Spleen (tissue), 11 donors: ENCODE measurements around the gene HLA-B. TPM values are rescaled to one million over a fixed set of nuclear protein-coding genes. Genes with fewer than 3 reads are reported as not detected.

Source experiments
- DNase-seq: peaks from one replicate; pipeline ENCODE4 v3.0.0-alpha.2; 2020
- H3K27ac ChIP-seq, 8 donors: fragments of 200-600 bp; sonication (generic) in 7 of 8; 1 replicate in 4 of 8; 2 replicates in 4 of 8; pipeline versions ENCODE4 v1.5.0 to v1.8.0; 2016 to 2021; ENCODE audit warnings: inconsistent platforms in 4 of 8, mild to moderate bottlenecking in 4 of 8, moderate library complexity in 1 of 8
- H3K27me3 ChIP-seq, 7 donors: fragments of 200-600 bp; sonication (generic) in 6 of 7; replicated peaks in 1 of 7; 1 replicate in 4 of 7; 2 replicates in 3 of 7; pipeline versions ENCODE4 v1.5.0 to v1.8.0; 2016 to 2021; ENCODE audit warnings: inconsistent platforms in 3 of 7, mild to moderate bottlenecking in 1 of 7
- H3K36me3 ChIP-seq, 6 donors: fragments of 200-600 bp; sonication (generic) in 5 of 6; 1 replicate in 4 of 6; 2 replicates in 2 of 6; pipeline versions ENCODE4 v1.5.0 to v1.8.0; 2016 to 2021; ENCODE audit warnings: inconsistent platforms in 2 of 6
- H3K4me1 ChIP-seq, 6 donors: fragments of 200-600 bp; sonication (generic) in 5 of 6; 1 replicate in 3 of 6; 2 replicates in 3 of 6; pipeline versions ENCODE4 v1.5.0 to v1.8.0; 2016 to 2021; ENCODE audit warnings: inconsistent platforms in 3 of 6
- H3K4me3 ChIP-seq, 8 donors: fragments of 200-600 bp; sonication (generic) in 7 of 8; 1 replicate in 4 of 8; 2 replicates in 4 of 8; pipeline versions ENCODE4 v1.5.0 to v1.8.0; 2016 to 2021; ENCODE audit warnings: inconsistent platforms in 4 of 8, mild to moderate bottlenecking in 4 of 8, moderate library complexity in 2 of 8
- H3K9me3 ChIP-seq, 8 donors: fragments of 200-600 bp; sonication (generic) in 7 of 8; 1 replicate in 4 of 8; 2 replicates in 4 of 8; pipeline versions ENCODE4 v1.5.0 to v1.8.0; 2016 to 2021; ENCODE audit warnings: inconsistent platforms in 4 of 8
- POLR2A ChIP-seq, 3 donors: fragments of 450-650 bp; IDR thresholded peaks; one replicate each; pipeline ENCODE4 v1.5.1; 2017; ENCODE audit warnings: antibody characterized with exemption in 3 of 3, mild to moderate bottlenecking in 1 of 3
- POLR2AphosphoS5 ChIP-seq, 3 donors: sonication (generic); formaldehyde crosslinking; IDR thresholded peaks; one replicate each; pipeline ENCODE4 v1.5.1; 2017; ENCODE audit warnings: antibody characterized with exemption in 3 of 3
- WGBS, 5 donors: extraction: QIAGEN DNeasy Blood & Tissue Kit in 3 of 5; methylation state at CpG; one replicate each; pipeline versions ENCODE4 v1.1.5 to v1.1.7; 2013 to 2018; 5-methylcytosine and 5-hydroxymethylcytosine counted together
- intact Hi-C: fragments of 100-400 bp; cut with DNase I; formaldehyde crosslinking; loops from one replicate; pipeline ENCODE4 v1.15.0; 2023; ENCODE audit warnings: low total_unique reads
- polyA plus RNA-seq, 3 donors: library from polyadenylated mRNA; stranded (reverse); fragments of 200-250 nt; gene quantifications; one replicate each; pipeline ENCODE4 v1.2.1, GENCODE V29; 2013
- total RNA-seq, 7 donors: library from RNA; depleted of rRNA in 3 of 7; stranded (reverse); fragments of >200 nt in 3 of 7; fragmentation: NEBNext Ultra II Directional in 4 of 7; extraction: Animal tissue kit (Norgen Biotek cat#: 25700) in 4 of 7; gene quantifications; one replicate each; pipeline versions ENCODE4 v1.1.0 to v1.2.1, GENCODE V29; 2016 to 2021
- TF ChIP-seq, protein P1 (sequence below), 11 experiments: fragments of 200-600 bp in 7 of 11; fragments of 450-650 bp in 4 of 11; sonication (generic) in 4 of 11; IDR thresholded peaks in 8 of 11; conservative IDR thresholded peaks in 3 of 11; 1 replicate in 7 of 11; 2 replicates in 4 of 11; pipeline versions ENCODE4 v1.4.0 to v1.8.0; 2016 to 2021; ENCODE audit warnings: antibody characterized with exemption in 11 of 11, inconsistent platforms in 4 of 11, mild to moderate bottlenecking in 1 of 11
- donor health status: healthy with polysubstance abuse.
- donor health status: DM: no; HTN: no; CAD: no; lungs with moderate emphysema.
- donor health status: DM: no; HTN: no; CAD: no.
- donor health status: Bipolar disorder and iron deficiency.
- donor health status: healthy.
- donor health status: DM: no; HTN: no; CAD: no.
- donor health status: DM: yes; HTN: yes; CAD: no.

The HLA-B gene
- total and polyA plus RNA-seq, 10 donors: 2,503 to 5,675 (median 4,667) TPM

DNA sequence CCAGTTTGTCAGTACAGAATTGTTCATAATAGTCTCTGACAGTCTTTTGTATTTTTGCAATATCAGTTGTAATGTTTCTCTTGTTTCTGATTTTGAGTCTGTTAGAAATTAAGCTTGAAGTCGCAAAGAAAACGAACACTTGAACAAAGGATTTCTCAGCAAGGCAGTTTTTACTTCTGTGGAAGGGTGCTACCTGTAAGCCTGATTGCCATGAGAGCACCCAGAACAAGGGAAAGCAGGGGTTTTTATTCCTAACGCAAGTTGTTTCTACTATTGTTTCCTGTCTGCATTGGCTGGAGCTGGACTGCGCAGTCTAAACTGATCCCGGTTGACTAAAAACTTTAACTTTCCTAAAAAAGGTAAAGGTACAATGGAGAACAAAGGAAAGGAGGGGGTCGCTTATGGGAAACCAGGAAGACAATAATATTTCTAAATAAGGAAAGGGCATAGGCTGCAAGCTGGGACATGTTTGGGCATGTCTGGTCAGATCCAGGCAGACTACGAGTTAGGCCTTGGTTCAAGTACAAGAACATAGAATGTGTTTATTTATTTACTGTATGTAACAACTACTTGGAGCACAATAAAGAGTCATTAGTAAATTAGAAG, 28.5 kb downstream of the HLA-B start:
- TF ChIP-seq POLR2AphosphoS5 (IDR thresholded peaks at IDR 0.05): no peak
- TF ChIP-seq, protein P1, sequence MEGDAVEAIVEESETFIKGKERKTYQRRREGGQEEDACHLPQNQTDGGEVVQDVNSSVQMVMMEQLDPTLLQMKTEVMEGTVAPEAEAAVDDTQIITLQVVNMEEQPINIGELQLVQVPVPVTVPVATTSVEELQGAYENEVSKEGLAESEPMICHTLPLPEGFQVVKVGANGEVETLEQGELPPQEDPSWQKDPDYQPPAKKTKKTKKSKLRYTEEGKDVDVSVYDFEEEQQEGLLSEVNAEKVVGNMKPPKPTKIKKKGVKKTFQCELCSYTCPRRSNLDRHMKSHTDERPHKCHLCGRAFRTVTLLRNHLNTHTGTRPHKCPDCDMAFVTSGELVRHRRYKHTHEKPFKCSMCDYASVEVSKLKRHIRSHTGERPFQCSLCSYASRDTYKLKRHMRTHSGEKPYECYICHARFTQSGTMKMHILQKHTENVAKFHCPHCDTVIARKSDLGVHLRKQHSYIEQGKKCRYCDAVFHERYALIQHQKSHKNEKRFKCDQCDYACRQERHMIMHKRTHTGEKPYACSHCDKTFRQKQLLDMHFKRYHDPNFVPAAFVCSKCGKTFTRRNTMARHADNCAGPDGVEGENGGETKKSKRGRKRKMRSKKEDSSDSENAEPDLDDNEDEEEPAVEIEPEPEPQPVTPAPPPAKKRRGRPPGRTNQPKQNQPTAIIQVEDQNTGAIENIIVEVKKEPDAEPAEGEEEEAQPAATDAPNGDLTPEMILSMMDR (IDR thresholded peaks at IDR 0.05 in 8 of 11, conservative IDR thresholded peaks at IDR 0.05 in 3 of 11): no peak
- no peak for TF ChIP-seq POLR2A (IDR thresholded peaks at IDR 0.05)
- WGBS, 5 donors: 30 to 89% (median 56%) methylated on average over 6 to 7 of the region's 7 CpGs
- intact Hi-C loops: no loop called here

DNA sequence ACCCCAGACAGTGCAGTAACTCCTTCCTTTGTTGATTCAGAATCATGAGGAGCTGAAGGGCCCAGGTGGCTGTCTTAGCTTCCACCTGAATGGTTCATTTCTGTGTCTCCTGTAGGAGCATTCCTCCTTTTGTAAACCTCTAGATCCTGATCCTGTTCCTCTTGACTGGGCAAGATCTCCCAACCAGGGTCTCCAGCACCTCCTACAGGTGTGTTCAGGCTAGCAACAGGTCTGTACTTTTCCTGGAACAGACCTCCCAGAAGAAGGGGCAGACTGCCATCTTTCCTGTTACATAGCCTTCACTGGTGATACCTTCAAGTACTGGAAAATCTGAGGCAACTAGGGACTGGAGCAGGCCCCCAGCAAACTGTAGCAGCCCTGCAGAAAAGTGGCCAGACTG, 35.2 kb downstream of the HLA-B start:
- Histone ChIP-seq H3K4me3 (no peak overlapping the region), H3K27me3 (no peaks in the 10 kb centered on the region), H3K36me3 (no peaks in the 10 kb centered on the region), H3K4me1 (no peaks in the 10 kb centered on the region), H3K9me3 (no peaks in the 10 kb centered on the region), H3K27ac (no peak overlapping the region)
- TF ChIP-seq POLR2A (IDR thresholded peaks at IDR 0.05) (no peak), POLR2AphosphoS5 (IDR thresholded peaks at IDR 0.05) (no peak)
- TF ChIP-seq, protein P1 (IDR thresholded peaks at IDR 0.05 in 8 of 11, conservative IDR thresholded peaks at IDR 0.05 in 3 of 11): no peak
- no peak for DNase-seq
- intact Hi-C loops: no loop called here

More for the DNA sequence above, 28.5 kb downstream of the HLA-B start:
- Histone ChIP-seq H3K27ac (no peak overlapping the region), H3K9me3 (peaks cover 0 to 21% (median 4%) of the 10 kb centered on the region in 8 donors), H3K27me3 (no peaks in the 10 kb centered on the region), H3K4me1 (no peaks in the 10 kb centered on the region), H3K36me3 (no peaks in the 10 kb centered on the region), H3K4me3 (no peak overlapping the region)
- no peak for DNase-seq

DNA sequence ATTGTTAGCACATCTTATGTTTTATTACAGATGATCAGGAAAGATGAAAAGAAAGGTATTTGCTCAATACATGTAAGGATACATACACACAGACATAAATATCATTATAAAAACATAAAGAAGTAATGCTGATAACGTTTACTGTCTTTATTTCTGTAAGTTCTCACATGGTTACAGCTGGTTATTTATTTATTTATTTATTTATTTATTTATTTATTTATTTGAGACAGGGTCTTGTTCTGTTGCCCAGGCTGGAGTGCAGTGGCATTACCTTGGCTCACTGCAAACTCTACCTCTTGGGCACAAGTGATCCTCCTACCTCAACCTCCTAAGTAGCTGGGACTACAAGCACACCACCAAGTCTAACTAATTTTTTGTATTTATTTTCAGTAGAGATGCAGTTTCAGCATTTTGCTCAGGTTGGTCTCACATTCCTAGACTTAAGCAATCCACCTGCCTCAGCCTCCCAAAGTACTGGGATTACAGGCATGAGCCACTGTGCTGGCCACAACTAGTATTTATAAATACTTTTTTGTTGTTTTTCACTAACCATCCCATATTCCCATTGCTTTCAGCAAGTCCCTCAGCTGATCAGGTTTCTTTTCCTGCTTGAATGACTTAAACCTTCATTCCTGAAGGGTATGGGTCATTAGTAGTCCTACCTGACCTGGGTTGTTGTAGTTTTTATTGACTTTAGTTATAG, 35.8 kb downstream of the HLA-B start:
- intact Hi-C loops: no loop called here
- WGBS, 5 donors: 0 to 57% (median 43%) methylated on average over 1 of the region's 1 CpG
- TF ChIP-seq POLR2A (IDR thresholded peaks at IDR 0.05) (no peak), POLR2AphosphoS5 (IDR thresholded peaks at IDR 0.05) (no peak)
- TF ChIP-seq, protein P1 (IDR thresholded peaks at IDR 0.05 in 8 of 11, conservative IDR thresholded peaks at IDR 0.05 in 3 of 11): no peak

DNA sequence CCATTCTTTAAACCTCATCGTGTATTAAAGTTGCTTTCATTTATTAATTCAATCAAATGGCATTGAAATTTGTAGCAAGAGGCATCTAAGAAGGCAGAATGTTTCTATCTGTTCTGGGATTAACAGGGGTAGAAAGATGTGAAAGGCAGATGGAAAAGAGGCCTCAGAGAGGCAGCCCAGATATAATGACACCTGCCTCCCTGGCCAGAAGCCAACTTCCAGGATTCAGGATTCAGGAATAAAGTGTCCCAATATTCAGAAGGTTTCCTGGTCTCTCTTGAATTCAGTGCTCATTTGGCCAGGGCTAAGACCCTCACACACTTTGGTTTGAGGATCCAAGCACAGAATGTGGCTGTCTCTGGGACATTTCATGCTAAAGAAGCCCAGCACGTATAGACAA, 39.9 kb downstream of the HLA-B start:
- H3K4me1 ChIP-seq: no peaks in the 10 kb centered on the region
- DNase-seq: no peak
- H3K27ac ChIP-seq: no peak overlapping the region
- intact Hi-C loops: no loop called here
- H3K36me3 ChIP-seq: no peaks in the 10 kb centered on the region
- no peak overlapping the region for H3K4me3 ChIP-seq
- H3K27me3 ChIP-seq: peaks cover 0 to 10% (median 2%) of the 10 kb centered on the region in 7 donors
- WGBS, 5 donors: 8 to 78% (median 50%) methylated on average over 1 to 2 of the region's 2 CpGs
- TF ChIP-seq POLR2AphosphoS5 (IDR thresholded peaks at IDR 0.05) (no peak), POLR2A (IDR thresholded peaks at IDR 0.05) (no peak)
- TF ChIP-seq, protein P1 (IDR thresholded peaks at IDR 0.05 in 8 of 11, conservative IDR thresholded peaks at IDR 0.05 in 3 of 11): no peak
- H3K9me3 ChIP-seq: no peaks in the 10 kb centered on the region

More for the DNA sequence above, 35.8 kb downstream of the HLA-B start:
- DNase-seq: no peak
- H3K27me3 ChIP-seq: no peaks in the 10 kb centered on the region
- H3K4me3 ChIP-seq: no peak overlapping the region
- no peak overlapping the region for H3K27ac ChIP-seq
- no peaks in the 10 kb centered on the region for H3K4me1 ChIP-seq
- no peaks in the 10 kb centered on the region for H3K36me3 ChIP-seq
- no peaks in the 10 kb centered on the region for H3K9me3 ChIP-seq
